GM10248 (cell line): ENCODE results near the gene SPARCL1.
"Not testable (repeated sequence)": the region's sequence is repeated elsewhere in the genome, so short reads cannot be mapped to it uniquely, and the experiment has no call there.

Source experiments
- CTCF ChIA-PET: fragments of 300-600 bp; sonication (Branson Sonifier 250); formaldehyde crosslinking; extraction: SDS; loops from one replicate; lab custom pipeline; 2021; ENCODE audit warnings: antibody characterized with exemption; lab: Yijun Ruan, JAX
- POLR2A ChIA-PET: fragments of 350-650 bp; sonication (Branson Sonifier 250); formaldehyde crosslinking; extraction: SDS; loops from one replicate; lab custom pipeline; 2020; ENCODE audit warnings: antibody characterized with exemption; lab: Yijun Ruan, JAX
- DNase-seq: peaks from one replicate; pipeline ENCODE4 v3.0.0; 2012; ENCODE audit errors: extremely low spot score
- TF ChIP-seq, protein P1 (sequence below): IDR thresholded peaks from 2 replicates; pipeline ENCODE4 v1.5.1; 2012; ENCODE audit warnings: mild to moderate bottlenecking, low read depth; ENCODE audit errors: extremely low read depth, missing control alignments, control extremely low read depth

SPARCL1 gene, protein sequence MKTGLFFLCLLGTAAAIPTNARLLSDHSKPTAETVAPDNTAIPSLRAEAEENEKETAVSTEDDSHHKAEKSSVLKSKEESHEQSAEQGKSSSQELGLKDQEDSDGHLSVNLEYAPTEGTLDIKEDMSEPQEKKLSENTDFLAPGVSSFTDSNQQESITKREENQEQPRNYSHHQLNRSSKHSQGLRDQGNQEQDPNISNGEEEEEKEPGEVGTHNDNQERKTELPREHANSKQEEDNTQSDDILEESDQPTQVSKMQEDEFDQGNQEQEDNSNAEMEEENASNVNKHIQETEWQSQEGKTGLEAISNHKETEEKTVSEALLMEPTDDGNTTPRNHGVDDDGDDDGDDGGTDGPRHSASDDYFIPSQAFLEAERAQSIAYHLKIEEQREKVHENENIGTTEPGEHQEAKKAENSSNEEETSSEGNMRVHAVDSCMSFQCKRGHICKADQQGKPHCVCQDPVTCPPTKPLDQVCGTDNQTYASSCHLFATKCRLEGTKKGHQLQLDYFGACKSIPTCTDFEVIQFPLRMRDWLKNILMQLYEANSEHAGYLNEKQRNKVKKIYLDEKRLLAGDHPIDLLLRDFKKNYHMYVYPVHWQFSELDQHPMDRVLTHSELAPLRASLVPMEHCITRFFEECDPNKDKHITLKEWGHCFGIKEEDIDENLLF

DNA sequence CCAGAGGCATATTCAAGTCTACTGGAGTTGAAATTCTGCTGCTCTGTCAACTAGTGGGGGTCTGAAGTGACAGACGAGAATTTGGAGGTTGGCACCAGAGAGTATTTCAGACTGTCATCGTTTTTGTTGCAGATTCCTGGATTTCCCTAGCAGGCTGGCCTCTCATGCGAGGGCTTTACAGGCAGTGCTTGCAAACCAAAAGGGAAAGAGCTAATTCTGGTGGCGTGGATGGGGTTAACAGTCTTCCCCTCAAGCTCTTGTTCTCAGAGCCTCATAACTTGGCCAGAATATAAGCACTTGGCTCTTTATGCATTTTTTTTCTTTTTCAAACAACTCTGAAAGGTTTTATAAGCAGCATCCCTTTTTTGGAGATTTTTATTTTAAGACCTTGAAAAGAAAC, at the start of gene SPARCL1:
SPARCL1 (minus strand) TSS at position 190 of the 400 bp plus-strand sequence. CDS start 29,802 bp downstream, outside the sequence.
- ChIA-PET POLR2A (no interaction called here), CTCF (interaction anchor here (1.4 kb wide), 2 partner anchors 9 to 11 kb away, joined by 4 read pairs; no protein-coding TSS in a partner anchor)
- TF ChIP-seq, protein P1, sequence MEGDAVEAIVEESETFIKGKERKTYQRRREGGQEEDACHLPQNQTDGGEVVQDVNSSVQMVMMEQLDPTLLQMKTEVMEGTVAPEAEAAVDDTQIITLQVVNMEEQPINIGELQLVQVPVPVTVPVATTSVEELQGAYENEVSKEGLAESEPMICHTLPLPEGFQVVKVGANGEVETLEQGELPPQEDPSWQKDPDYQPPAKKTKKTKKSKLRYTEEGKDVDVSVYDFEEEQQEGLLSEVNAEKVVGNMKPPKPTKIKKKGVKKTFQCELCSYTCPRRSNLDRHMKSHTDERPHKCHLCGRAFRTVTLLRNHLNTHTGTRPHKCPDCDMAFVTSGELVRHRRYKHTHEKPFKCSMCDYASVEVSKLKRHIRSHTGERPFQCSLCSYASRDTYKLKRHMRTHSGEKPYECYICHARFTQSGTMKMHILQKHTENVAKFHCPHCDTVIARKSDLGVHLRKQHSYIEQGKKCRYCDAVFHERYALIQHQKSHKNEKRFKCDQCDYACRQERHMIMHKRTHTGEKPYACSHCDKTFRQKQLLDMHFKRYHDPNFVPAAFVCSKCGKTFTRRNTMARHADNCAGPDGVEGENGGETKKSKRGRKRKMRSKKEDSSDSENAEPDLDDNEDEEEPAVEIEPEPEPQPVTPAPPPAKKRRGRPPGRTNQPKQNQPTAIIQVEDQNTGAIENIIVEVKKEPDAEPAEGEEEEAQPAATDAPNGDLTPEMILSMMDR: no peak
- no peak for DNase-seq

DNA sequence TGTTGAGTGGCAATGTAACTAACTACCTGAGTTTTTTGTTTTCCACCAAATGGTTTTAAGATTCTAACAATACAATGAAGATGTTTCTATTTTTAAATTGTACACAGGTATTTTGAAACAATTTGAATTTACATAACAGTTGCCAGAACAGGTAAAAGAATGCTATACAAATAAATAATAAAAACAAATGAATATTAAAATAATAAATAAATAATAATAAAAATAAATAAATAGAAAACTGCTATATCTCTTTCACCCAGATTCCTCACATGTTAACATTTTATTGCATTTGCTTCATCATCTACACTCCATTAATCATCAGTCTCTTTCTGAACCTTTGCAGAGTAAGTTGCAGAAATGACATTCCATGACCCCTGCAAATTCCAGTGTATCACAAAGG, 46.8 kb upstream of the SPARCL1 start:
- ChIA-PET CTCF (no interaction called here), POLR2A (no interaction called here)
- TF ChIP-seq, protein P1: no peak
- DNase-seq: no peak

DNA sequence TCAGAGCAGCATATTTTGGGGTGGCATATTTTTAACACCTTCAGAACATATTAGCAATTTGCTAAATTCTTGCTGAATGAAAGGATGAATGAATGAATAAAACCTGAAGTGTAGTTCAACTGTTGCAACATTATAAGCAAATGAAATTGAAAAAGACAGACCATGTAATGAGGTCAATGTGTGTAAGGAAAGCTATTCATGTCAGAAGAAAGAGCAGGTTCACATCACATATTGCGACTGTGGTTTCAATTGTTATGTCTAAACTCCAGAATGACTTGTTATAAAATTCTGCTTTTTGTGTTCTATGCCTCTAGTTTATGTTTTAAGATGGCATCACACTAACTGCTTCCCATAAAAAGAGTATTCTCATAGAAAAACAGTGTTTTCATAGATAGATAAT, 46.2 kb upstream of the SPARCL1 start:
- ChIA-PET POLR2A (no interaction called here), CTCF (no interaction called here)
- TF ChIP-seq, protein P1: no peak
- no peak for DNase-seq

DNA sequence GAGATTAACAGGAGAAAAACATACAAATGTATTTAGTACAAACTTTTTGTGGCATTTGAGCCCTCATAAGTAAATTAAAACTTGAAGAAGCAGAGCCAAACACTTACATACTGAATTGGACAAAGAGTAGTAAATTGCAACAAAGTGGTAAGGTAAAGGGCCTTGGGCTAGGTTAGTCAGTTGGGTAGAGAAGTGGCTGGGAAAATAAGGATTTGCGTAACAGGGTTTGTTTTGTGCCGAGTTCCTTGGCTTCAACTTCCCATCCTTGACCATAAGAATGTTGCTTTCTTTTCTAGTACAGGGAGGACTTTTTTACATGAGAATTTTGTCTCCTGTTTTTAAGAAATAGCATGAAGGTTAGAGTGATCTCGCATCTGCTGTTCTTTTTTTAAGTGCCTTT, 45.8 kb upstream of the SPARCL1 start:
- POLR2A ChIA-PET: no interaction called here
- CTCF ChIA-PET: no interaction called here
- DNase-seq: no peak
- TF ChIP-seq, protein P1: no peak

DNA sequence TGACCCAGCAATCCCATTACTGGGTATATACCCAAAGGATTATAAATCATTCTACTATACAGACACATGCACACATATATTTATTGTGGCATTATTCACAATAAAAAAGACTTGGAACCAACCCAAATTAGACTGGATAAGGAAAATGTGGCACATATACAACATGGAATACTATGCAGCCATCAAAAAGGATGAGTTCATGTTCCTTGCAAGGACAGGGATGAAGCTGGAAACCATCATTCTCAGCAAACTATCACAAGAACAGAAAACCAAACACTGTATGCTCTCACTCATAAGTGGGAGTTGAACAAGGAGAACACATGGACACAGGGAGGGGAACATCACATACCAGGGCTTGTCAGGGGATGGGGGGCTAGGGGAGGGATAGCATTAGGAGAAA, 45.2 kb upstream of the SPARCL1 start:
- POLR2A ChIA-PET, CTCF ChIA-PET, DNase-seq: not testable (repeated sequence)

DNA sequence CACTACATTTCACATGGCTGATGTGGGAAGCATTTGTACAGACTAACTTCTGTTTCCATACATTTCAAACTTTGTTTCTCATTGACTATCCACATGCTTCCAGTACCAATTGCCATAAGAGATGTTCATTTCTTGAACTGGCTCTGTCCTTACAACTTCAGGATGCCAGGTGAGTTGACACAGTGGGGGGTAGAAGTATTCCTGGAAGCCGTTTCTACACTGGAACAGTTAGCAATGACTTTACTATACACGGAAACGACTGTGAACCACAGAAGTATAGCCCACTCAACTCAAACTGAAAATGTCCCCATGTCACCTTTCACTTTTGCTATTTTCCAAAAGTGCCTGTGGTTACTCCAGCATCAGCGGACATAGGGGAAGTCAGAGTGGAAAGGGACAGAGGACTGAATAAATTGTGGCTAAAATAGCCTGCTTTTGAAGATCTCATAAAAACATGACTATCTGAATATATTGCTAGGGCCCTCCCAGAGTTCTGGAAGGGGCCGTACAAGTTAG, 41.2 kb upstream of the SPARCL1 start:
- DNase-seq: no peak
- ChIA-PET CTCF (no interaction called here), POLR2A (no interaction called here)

More for the DNA sequence above, 41.2 kb upstream of the SPARCL1 start:
- TF ChIP-seq, protein P1: no peak
